Sigmoid colon (tissue), 3 donors: Measurements from ENCODE around the gene ANO2.

Experiments
- CTCF ChIP-seq, 4 experiments: fragments of 450-650 bp in 3 of 4; fragments of 200-600 bp in 1 of 4; IDR thresholded peaks; one replicate each; pipeline ENCODE4 v1.5.1; 2016 to 2019; ENCODE audit warnings: antibody characterized with exemption in 4 of 4, mild to moderate bottlenecking in 3 of 4, moderate library complexity in 2 of 4
- POLR2A ChIP-seq, 2 donors: fragments of 450-650 bp; IDR thresholded peaks; one replicate each; pipeline ENCODE4 v1.6.1; 2016; ENCODE audit warnings: antibody characterized with exemption in 2 of 2, mild to moderate bottlenecking in 2 of 2, moderate library complexity in 2 of 2

- TF ChIP-seq POLR2A (IDR thresholded peaks at IDR 0.05), result no peak
- no peak for TF ChIP-seq CTCF (IDR thresholded peaks at IDR 0.05)
These were observed 214.1 kb downstream of the ANO2 start for GRCh38 chr12:5730962-5731361.
